SKM-1 treated with dmso at 0.1 percent for 144 hours (cell line): Measurements from ENCODE around the gene DNAH14.
"Not testable (repeated sequence)": the region's sequence is repeated elsewhere in the genome, so short reads cannot be mapped to it uniquely, and the experiment has no call there.

ENCODE experiments used
- DNase-seq: peaks from one replicate; lab custom pipeline; 2025; ENCODE audit not compliant: unreplicated experiment; lab: John Stamatoyannopoulos, UW

The DNAH14 gene

GRCh38 chr1:225143001-225143400, 213.5 kb downstream of the DNAH14 start:
- no peak for DNase-seq

GRCh38 chr1:225146478-225146877, 217.0 kb downstream of the DNAH14 start:
- DNase-seq, result no peak

GRCh38 chr1:225147791-225148190, 218.3 kb downstream of the DNAH14 start:
- DNase-seq, result not testable (repeated sequence)

GRCh38 chr1:225152061-225152460, 222.6 kb downstream of the DNAH14 start:
- no peak for DNase-seq

GRCh38 chr1:225155555-225155954, 226.1 kb downstream of the DNAH14 start:
- no peak for DNase-seq

- peak; percentile 11 for DNase-seq
Observed at GRCh38 chr1:225156254-225156653, 226.8 kb downstream of the DNAH14 start.

- no peak for DNase-seq
Observed at GRCh38 chr1:225158291-225158690, 228.8 kb downstream of the DNAH14 start.

GRCh38 chr1:225159793-225160192, 230.3 kb downstream of the DNAH14 start:
- DNase-seq, result no peak

GRCh38 chr1:225177409-225177808, 247.9 kb downstream of the DNAH14 start:
- not testable (repeated sequence) for DNase-seq

- no peak for DNase-seq
Observed at GRCh38 chr1:225179686-225180085, 250.2 kb downstream of the DNAH14 start.

GRCh38 chr1:225182716-225183115, 253.2 kb downstream of the DNAH14 start:
- DNase-seq, result no peak

GRCh38 chr1:225191199-225191753, 261.8 kb downstream of the DNAH14 start:
- DNase-seq, result no peak

GRCh38 chr1:225201447-225201846, 272.0 kb downstream of the DNAH14 start:
- no peak for DNase-seq

- no peak for DNase-seq
Observed at GRCh38 chr1:225207791-225208190, 278.3 kb downstream of the DNAH14 start.

- no peak for DNase-seq
Observed at GRCh38 chr1:225209153-225209552, 279.7 kb downstream of the DNAH14 start.

GRCh38 chr1:225210180-225210579, 280.7 kb downstream of the DNAH14 start:
- DNase-seq, result not testable (repeated sequence)

GRCh38 chr1:225211694-225212442, 282.4 kb downstream of the DNAH14 start:
- DNase-seq, result not testable (repeated sequence)

- DNase-seq, result no peak
Observed at GRCh38 chr1:225224287-225224686, 294.8 kb downstream of the DNAH14 start.

GRCh38 chr1:225225681-225226080, 296.2 kb downstream of the DNAH14 start:
- no peak for DNase-seq

- DNase-seq, result no peak
Observed at GRCh38 chr1:225228871-225229303, 299.4 kb downstream of the DNAH14 start.

- DNase-seq, result not testable (repeated sequence)
Observed at GRCh38 chr1:225229429-225229828, 300.0 kb downstream of the DNAH14 start.

GRCh38 chr1:225230483-225230882, 301.0 kb downstream of the DNAH14 start:
- DNase-seq, result no peak

- not testable (repeated sequence) for DNase-seq
Observed at GRCh38 chr1:225232930-225233329, 303.5 kb downstream of the DNAH14 start.
